Activated effector memory CD4-positive, alpha-beta T cell treated with anti-CD3 and anti-CD28 coated beads, Interleukin-2, amount 50 U/mL, for 16 hours (primary cell): ENCODE results near the gene PITPNM3.
"Not testable (repeated sequence)": the region's sequence is repeated elsewhere in the genome, so short reads cannot be mapped to it uniquely, and the experiment has no call there.

Experiments
- DNase-seq: peaks from one replicate; pipeline ENCODE4 v3.0.0-alpha.2; 2020

Gene PITPNM3

DNA sequence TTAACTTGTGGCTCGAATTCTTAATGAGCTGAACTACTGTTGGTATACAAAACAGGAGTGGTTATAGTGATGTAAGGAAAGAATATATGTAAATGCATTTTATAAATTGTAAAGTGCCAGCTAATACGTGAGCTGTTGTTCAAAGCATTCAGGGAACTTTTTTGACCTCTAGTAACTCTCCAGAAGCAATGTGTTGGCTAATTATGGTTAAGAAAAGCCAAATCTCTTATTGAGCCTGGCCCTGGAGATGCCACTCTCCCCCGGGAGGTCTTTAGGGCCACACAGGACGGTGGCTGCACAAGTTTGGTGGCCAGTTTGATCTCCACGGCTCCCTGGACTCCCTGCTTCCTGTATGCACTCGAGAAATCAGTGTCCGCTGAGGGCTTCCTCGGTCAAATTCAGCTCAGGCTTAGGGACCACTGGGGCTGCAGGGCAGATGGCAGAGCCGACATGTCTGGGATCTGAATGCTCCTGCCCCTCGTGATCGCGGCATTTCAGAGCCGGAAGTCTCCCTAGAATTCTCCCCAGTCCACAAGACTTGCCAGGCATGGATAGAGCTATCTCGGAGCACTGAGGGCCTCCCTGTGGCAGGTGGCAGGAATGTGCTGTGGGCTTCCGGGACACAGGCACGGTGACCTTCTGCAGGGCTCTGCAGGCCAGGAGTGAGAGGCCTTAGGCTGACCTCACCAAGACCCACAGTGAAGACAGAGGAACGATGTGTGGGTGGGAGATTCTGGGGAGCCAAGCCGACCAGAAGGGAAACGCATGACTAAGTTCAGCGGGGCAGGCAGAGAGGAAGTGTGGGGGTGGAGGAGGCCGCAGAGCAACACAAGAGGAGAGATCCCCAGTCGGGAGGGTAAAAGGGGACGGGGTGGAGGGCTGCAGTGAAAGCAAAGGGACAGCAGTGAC lies 18.6 kb upstream of the PITPNM3 start:
- peak; percentile 71 for DNase-seq

DNA sequence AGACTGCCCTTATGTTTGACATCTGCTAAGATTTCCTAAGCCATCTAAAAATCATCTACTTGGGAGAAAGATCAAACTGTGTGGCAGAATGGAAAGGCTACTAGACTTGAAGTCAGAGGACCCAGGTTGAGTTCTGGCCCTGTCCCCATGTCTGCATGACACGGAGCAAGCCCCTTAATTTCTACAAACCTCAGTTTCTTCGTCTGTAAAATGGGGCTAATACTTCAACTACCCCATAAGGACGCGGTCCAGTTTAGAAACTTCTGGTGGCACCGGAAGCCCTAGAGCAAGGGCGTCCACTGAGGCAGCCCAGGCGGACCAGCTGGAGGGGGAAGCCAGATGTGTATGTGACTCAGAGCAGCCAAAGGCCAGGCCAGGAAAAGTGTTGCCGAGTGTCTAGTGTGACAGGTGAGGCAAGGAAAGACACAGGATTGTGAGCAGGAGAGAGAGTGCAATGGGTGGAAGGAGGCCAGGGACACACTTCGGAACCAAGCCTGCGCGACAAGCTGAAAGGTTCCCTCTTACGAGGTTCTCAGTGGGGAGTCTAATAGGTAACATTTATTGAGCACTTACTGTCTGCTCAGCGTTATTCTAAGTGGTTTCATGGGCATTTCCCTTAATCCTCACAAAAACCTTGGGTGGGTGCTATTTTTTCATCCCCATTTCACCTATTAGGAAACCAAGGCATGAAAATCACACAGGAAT lies 17.8 kb upstream of the PITPNM3 start:
- no peak for DNase-seq

DNA sequence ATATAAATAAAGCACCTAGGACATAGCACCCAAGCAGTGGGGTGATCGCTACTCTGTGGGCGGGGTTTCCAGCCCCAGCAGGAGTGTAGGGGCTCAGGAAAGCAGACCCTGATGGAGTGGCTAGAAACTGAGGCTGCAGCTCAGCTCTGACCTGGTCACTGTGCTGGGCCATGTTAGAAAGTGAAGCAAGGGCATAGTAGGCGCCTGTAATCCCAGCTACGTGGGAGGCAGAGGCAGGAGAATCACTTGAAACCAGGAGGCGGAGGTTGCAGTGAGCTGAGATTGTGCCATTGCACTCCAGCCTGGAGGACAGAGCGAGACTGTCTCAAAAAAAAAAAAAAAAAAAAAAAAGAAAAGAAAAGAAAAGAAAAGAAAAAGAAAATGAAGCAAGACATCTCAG lies 17.1 kb upstream of the PITPNM3 start:
- not testable (repeated sequence) for DNase-seq

DNA sequence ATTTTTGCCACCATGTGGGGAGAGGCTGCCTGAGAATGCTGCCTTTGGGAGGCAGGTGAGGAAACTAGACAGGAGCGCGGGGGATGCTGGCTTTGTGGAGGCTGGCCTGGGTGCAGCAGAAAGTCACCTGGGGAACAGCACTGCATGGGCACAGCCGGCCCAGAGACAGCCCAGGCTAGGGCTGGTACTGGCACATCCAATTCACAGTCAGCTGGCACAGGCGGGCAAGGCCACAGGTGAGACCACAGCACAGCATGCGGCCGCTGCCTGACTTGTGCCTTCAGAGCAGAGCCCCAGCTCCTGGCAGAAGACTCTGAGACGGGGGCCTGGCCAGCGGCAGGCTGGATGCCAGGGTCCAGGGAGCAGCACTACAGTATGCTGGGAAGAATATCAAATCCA lies 16.6 kb upstream of the PITPNM3 start:
- DNase-seq: no peak

DNA sequence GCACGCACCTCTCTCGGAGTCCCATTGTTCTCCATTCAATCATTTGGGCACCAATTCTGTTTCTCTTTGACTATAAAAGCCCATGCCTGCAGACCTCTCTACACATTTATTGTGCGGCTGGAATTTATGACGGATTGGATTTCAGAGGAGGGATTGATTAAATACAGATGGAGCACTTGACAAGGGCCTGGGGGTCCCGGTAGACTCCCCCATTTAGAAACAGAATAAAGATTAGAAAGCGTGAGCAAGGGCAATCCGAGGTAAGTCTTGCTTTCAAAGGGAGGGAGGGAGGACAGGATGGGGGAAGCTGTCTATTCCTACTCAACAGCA lies 15.1 kb upstream of the PITPNM3 start:
- no peak for DNase-seq

DNA sequence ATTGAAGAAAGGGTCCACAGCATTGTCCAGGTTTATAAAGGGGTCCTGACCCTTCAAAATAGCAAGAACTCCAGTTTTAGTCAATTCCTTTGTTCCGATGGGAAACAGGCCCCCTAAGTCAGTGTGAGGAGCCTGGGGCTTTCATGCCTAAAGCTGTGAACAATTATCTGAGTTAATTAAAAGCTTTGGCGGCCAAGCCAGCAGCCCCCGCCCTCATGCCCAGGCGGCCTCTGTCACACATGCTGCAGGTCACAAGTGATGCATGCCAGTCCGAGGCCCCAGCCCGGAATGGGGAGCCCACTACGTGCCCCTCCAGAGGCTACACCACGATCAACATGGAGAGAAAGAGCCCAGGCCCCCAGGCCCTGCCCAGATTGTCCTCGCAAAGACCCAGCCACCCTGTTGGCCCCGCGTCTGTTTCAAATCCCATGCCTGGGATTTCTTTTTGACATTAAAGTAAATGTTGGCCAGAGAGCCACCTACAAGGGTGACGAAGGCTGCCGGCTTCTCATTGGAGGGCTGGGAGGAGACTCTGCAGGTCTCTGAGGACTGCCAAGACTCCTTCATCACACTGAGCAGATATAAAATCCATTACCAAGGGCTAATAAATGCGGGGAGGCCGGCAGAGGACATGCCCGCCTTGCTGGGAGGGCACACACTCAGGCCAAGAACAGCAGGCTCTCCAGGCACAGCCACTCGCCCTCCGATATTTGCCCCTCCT lies 14.5 kb upstream of the PITPNM3 start:
- no peak for DNase-seq

DNA sequence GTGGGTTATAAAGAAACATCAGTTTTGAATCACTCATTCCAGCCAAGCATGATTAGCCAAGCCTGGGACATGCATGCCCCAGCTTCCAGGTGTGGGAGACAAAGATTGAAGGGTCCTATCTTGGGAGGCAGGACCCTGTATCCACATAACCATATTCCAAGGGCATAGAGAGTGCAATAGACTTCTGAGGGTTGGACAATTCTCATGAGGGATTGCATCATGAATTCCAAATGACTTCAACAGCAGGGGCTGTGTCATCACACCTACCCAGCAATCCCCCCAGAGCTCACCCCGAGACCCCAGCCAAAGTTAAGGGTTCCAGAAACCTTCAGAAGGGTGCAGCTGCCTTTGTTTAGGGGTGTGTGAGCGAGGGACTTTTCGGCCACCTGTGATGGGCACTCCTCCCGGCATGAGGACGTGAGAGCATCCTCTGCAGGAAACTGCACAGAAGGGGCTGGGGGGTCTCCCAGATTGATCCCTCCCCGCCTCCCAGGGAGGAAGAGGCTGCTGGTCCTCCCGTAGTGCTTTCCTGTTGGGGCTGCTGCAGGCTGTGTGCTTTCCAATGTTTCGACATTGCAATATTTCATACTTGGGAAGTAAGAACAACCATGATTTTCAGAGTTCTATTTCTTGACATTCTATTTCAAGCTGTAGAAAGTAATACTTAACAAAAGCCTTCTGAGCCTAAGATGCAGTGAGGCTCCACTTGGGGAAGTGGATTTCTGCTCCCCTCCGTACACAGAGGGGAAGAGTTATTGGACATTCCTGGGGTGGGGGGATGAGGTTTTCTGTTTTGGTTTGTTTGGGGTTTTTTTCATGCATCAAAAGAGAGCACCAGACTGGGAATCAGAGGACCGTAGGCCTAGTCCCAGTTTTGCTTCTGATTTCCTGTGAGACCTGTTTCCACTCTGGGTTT lies 13.3 kb upstream of the PITPNM3 start:
- no peak for DNase-seq

DNA sequence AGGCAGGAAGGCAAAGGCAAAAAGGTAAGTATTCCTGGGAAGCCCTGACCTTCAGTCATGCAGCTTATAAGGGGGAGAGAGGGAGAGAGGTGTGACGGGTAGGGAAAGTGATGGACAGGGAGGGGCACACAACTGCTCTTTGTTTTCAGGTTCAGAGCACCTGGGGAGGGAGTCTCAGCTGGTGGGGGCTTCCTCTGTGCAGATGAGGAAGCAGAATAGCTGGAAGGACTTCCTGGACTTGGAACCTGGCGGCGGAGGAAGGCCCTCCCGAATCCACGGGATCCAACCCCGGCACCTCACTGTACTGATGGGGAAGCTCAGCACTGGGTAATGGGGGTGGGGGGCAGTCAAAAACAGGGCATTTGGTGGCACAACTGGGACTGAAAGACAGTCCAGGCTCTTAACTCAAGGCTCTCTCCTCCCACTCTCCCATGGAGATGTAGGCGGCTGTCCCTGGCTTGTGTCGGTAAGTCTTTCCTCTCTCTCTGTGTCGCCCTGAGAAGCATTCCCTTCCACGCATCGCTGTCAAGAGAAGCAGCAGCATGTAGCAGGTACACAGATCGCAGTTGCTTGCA lies 11.9 kb upstream of the PITPNM3 start:
- no peak for DNase-seq

DNA sequence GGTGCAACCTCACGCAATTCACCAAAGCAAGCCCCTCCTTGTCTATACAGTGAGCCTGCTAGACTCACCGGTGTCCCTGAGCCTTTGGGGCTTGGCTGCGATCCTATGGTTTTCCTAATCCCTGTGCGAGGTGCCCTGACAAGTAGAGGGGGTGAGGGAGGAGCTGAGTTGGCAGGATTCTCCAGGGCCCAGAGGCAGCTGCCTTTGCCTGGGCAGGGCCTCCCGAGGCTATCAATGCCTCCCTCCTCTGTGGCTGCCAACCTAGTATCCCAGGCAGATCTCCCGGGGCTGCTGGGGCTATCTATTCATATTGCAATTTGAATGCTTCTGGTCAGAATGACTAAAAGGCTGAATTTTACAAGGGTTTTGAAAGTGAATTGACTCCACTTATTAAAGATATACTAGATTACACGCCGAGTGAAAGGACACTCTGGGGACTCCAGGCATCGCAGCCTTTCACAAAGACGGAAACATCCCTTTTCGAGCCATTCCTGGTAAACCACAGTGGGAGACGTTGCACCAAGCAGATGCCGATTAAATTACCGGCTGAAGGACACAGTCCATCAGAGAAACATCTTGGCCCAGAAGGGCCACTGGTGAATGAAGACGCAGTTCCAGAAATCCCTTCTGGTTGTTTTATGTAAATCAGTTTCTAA lies 11.3 kb upstream of the PITPNM3 start:
- no peak for DNase-seq

DNA sequence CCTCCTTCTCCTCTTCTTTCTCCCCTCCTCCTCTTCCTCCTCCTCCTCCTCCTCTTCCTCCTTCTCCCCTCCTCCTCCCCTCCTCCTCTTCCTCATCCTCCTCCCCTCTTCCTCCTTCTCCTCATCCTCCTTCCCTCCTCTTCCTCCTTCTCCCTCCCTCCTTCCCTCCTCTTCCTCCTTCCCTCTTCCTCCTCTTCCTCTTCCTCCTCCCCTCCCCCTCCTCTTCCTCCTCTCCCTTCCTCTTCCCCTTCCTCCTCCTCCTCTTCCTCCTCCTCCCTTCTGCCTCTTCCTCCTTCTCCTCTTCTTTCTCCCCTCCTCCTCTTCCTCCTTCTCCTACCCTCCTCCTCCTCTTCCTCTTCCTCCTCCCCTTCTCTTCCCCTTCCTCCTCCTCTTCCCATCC lies 5.1 kb upstream of the PITPNM3 start:
- DNase-seq: no peak

DNA sequence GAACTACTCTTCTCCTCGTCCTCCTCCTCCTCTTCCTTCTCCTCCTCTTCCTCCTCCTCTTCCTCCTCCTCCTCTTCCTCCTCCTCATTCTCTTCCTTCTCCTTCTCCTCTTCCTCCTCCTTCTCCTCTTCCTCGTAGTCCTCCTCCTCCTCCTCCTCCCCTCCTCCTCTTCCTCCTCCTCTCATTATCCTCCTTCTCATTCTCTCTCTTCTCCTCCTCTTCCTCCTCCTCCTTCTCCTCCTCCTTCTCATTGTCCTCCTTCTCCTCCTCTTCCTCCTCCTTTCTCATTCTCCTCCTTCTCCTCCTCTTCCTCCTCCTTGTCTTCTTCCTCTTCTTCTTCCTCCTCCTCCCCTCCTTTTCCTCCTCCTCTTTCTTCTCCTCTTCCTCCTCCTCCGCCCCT lies 4.1 kb upstream of the PITPNM3 start:
- no peak for DNase-seq

DNA sequence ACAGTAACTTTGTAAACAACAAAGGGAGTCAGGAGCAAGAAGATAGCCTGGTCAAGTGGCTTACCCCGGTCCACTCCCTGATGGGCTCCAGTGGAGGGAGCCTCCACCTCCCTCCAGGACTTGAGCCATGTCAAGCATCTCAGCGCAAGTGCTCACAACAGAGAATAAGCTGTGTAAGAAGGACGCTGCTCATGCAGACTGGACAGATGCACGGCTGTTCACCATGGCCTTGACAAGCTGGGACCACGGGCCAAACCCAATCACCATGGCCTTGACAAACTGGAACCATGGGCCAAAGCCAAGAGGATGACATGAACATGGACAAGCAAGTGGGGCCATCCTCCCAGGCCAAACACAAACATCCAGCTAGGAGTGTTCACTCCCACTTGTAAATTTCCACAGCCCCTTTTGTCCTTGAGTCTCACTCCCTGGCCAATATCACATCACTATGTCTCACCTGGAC lies 3.4 kb upstream of the PITPNM3 start:
- DNase-seq: peak; percentile 50

DNA sequence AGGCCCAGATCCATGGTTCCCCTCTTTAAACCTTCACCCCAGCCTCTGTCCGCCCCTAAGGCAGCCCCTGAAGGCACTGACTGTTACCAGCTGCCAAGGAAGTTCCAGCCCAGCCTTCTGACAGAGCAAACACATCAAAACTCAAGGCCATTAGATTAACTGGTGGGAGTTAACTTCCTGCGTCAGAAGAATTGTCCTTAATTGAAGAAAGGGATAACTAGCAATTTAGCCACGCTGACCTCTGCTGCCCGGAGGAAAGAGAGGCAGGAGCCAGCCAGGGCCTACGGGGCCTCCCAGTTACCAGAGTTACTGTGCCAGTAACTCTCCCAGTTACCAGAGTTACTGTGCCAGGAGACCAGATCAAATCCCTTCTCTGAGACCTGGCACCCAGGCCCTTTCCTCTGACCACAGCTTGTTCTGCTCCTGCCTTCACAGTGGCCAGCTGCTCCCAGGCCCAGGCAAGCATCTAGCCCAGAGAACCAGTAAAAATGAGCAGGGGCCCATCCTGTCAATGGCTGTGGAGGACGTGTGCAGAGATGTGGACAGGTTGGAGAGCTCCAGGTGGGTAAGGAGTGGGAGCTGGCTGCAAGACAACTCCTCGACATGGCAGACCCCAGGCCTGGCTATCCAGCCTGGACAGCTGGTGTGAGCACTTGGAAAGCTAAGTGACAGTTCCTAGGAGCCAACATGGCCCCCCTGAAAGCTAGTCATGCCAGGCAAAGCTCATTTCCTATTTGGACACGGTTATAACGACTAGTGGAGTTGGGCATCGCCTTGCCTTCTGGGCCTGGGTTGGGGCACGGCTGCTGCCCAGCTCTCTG lies 2.8 kb upstream of the PITPNM3 start:
- peak; percentile 25 for DNase-seq

DNA sequence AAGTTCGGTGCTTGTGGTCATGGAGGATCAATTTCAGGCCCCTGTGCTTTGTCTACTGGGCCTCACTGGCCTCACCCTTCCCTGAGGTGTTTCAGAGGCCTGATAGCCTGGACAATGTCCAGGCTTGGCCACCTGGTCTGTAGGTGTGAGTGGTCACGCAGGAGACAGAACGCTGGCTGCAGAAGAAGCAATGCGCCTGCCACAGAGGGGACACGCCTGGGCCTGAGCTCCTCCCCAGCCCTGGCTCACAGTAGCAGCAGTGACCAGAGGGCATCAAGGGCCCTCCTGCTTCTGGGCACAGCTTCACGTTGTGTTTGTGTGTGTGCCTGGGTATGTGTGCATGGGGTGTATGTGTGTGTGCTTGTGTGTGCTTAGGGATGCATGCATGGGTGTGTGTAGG lies 1.9 kb upstream of the PITPNM3 start:
- no peak for DNase-seq

DNA sequence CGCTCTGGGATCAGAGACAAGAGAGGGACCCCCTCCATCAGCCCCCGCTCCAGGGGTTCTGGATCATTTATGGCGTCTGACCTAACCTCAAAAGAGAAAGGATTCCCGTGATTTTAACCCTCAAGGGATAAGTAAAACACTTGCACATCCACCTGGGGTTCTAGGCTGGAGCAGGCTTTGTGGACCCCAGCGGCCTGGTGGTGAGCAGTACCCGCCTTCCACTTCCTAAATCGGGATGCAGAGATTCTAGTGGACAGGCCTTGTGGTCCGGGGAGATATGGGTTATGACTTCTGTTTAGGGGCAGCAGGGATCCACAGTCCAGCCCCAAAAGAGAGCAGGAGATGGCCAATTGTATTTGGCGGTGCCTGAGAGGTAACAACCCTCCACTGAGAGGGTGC lies 684 bp upstream of the PITPNM3 start:
- no peak for DNase-seq

DNA sequence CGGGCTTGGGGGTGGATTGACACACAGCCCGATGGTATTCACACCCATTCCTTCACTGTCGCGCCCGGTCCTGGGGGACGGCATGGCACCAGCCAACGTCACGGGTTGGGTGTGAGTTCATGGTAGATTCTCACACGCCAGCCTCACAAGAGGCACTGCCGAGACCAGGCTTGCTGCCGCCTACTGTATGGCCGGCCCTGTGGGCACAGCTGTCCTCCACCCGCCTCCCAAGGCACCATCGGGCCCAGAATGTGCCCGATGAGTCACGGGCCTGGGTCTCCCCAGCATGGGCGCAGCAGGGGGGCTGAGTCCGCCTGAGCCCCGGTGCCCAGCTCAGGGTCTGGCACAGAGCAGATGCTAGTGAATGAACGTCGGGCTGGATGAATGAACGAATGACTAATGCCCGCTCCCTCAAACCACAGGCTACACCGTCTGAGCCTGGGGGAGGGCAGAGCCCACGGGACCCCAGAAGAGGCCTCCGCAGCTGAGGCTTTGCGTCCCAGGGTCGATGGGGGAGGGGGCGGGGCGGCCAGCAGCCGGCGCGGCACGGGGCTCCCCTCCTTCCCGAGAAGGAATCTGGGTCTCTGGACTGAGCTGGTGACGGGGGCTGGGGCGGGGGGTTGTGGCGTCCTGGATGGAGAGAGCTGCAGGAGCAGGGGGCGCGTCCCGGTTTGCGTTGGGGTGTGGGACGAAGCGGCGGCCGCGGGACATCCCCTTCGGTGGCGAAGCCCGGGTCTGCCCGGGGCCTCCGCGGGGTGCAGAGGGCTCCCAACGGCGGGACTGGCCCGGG lies 829 bp downstream of the PITPNM3 start:
- no peak for DNase-seq

DNA sequence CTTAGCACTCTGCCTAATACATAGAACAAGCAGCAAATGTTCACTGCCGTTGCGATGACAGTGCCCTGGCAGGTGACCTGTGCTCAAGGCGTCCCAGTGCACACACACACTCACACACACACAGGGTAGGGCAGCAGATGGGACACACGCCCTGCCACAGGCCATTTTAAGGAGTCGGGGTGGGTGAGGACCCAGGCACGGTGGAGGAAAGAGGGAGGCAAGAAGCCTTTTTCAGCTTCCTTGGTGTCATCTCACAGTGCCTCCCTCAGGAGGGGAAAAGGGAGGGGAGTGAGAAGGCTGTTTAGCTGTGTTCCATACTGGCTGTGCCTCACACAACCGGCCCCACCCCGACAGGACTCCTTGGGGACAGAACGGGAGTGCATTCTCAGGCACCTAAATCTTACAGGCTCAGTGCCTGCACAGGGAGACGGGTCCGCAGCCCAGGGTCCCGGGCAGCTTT lies 1.5 kb downstream of the PITPNM3 start:
- no peak for DNase-seq

DNA sequence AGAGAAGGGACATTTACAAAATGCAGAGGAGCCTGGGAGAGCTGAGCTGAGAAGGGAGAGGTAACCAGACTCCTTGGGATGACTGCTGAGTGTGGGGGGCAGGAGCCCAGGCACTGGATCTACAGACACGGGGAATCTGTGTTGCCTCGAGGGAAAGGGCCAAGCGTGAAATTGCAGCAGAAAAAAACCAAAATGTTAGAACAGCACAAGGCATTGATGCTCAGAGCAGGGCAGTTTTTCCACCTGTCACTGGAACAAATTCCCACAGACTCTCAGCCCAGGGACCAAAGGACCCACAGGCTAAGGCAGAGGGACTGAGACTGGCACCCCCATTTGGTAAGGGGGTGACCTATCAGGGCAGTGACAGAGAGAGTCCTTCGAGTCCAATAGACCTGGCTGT lies 2.0 kb downstream of the PITPNM3 start:
- no peak for DNase-seq

DNA sequence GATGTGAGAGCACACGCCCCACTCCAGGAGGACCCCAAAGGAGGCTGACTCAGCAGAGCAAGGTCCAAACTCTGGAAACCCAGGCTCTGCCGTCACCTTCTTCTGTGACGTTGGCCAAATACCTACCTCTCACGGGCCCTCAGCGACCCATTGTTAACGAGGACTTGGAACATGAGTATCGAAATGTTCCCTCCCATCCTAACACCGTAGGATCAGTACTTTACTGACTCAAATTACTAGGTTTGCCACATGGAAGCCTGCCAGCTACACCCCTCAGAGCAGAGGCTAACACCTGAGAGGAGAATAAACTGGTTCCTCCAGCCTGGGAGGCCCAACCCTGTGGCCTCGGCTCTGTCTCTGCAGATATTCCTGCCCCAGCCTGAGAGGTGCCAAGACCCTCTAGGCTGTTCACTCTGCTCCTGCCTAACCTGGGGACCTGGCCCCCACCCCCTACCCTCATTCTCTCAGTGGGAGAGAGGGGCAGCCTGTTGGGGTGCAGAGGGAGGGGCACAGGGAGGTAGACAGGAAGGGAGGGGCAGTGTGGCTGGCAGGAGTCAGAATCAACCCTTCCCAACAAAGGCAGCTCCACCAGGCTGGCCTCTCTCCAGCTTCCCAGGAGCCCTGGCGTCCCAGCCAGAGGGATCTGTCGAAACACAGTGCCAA lies 4.4 kb downstream of the PITPNM3 start:
- DNase-seq: no peak
